Psoas muscle (tissue), 8 donors: Measurements from ENCODE around the gene ELP5. TPM values are rescaled to one million over a fixed set of nuclear protein-coding genes. Genes with fewer than 3 reads are reported as not detected.

Source experiments
- ATAC-seq, 4 donors: fragments of 200-7000 bp; cut with Tn5 transposase; one replicate each; pipeline ENCODE4 v1.9.1; 2020; ENCODE audit warnings: moderate library complexity in 3 of 4, mild to moderate bottlenecking in 2 of 4
- DNase-seq, 2 donors: peaks; one replicate each; pipeline ENCODE4 v3.0.0-alpha.2; 2020
- H3K27ac ChIP-seq: fragments of 200-600 bp; one replicate; pipeline ENCODE4 v1.8.0; 2022
- H3K27me3 ChIP-seq, 3 donors: fragments of 200-600 bp in 1 of 3; one replicate each; pipeline versions ENCODE4 v1.6.1 to v1.8.0; 2013 to 2022; ENCODE audit warnings: low read length in 2 of 3, mild to moderate bottlenecking in 2 of 3, moderate library complexity in 1 of 3; ENCODE audit not compliant: insufficient read depth in 3 of 3
- H3K36me3 ChIP-seq, 2 donors: fragments of 200-600 bp in 1 of 2; one replicate each; pipeline versions ENCODE4 v1.6.1 to v1.8.0; 2013 to 2022; ENCODE audit warnings: low read depth in 1 of 2, mild to moderate bottlenecking in 1 of 2, moderate library complexity in 1 of 2; ENCODE audit not compliant: insufficient read depth in 1 of 2
- H3K4me1 ChIP-seq: fragments of 200-600 bp; one replicate; pipeline ENCODE4 v1.8.0; 2022
- H3K4me3 ChIP-seq: fragments of 200-600 bp; one replicate; pipeline ENCODE4 v1.8.0; 2022; ENCODE audit warnings: mild to moderate bottlenecking
- H3K9me3 ChIP-seq: fragments of 200-600 bp; one replicate; pipeline ENCODE4 v1.8.0; 2022
- WGBS, 3 donors: extraction: QIAGEN DNeasy Blood & Tissue Kit; methylation state at CpG; one replicate each; pipeline versions ENCODE4 v1.1.6 to v1.1.7; 2013; 5-methylcytosine and 5-hydroxymethylcytosine counted together
- intact Hi-C, 2 donors: fragments of 100-400 bp; cut with DNase I; formaldehyde crosslinking; loops; one replicate each; pipeline versions ENCODE4 v1.11.0 to v1.14.2; 2022
- polyA plus RNA-seq, 3 donors: library from polyadenylated mRNA; stranded (reverse); fragments of 200-250 nt; gene quantifications; one replicate each; pipeline ENCODE4 v1.2.3, GENCODE V29; 2013
- total RNA-seq, 4 donors: library from RNA; stranded (reverse); fragmentation: NEBNext Ultra II Directional in 2 of 4; extraction: Animal tissue kit (Norgen Biotek cat#: 25700) in 2 of 4; gene quantifications; one replicate each; pipeline versions ENCODE4 v1.2.1 to v1.2.4, GENCODE V29; 2021 to 2023
- TF ChIP-seq, protein P1 (sequence below): fragments of 200-600 bp; IDR thresholded peaks from one replicate; pipeline ENCODE4 v1.8.0; 2022; ENCODE audit warnings: antibody characterized with exemption
- donor health status: healthy with polysubstance abuse.
- donor health status: DM: no; HTN: no; CAD: no; lungs with moderate emphysema.
- donor health status: Bipolar disorder and iron deficiency.
- donor health status: healthy.
- donor health status: DM: yes; HTN: yes; CAD: no.
- donor health status: DM: no; HTN: no; CAD: no.
- donor health status: DM: no; HTN: no; CAD: no.
- donor health status: DM: yes; HTN: yes; CAD: no.

The ELP5 gene
- total and polyA plus RNA-seq, 7 donors = 50.4 to 104 (median 81.0) TPM

DNA sequence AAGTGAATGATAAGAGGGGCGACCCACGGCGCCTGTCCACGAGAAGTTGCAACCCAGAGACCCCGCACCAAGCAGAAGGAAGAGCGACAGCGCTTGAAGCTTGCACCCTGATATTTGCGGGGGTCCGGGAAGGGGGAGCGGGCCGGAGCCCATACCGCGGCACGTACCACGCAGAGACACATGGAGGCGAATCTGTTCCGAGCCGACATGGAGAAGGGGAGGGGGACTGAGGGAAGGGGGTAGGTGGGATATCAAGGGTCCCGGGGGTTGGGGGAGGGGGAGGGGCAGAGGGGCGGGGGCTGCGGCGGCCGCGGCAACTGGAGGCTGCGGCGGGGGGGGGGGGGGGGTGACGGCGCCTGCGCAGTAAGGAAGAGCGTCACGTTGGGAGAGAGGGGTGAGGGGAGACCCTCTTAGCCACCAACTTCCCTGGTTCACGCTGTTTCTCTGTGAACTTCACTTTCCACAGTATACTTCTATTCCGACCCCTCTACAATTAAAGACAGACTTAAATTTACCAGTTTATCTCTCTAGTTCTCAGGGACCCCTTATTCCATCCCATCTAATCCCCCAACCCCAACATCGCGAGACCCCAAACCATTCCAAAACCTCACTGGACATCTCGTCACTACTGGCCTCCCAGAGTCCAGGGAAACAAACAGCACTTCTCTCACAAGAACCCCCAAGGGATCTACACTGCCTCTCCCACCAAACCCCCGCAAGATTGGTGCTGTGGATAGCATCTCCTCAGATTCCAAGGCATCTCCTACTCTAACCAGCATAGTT is 40.3 kb upstream of the ELP5 start:
- peaks cover 0 to 22% (median 3%) of the 10 kb centered on the region in 3 donors for H3K27me3 ChIP-seq
- ATAC-seq (no peak), DNase-seq (peak; percentile 10 to 27)
- peaks cover 4% of the 10 kb centered on the region for H3K4me1 ChIP-seq
- 32 to 43% (median 32%) methylated on average over 15 to 37 of the region's 37 CpGs for WGBS, 3 donors
- no peak overlapping the region for H3K27ac ChIP-seq
- no peak overlapping the region for H3K4me3 ChIP-seq
- H3K36me3 ChIP-seq = no peaks in the 10 kb centered on the region
- intact Hi-C loops = no loop called here
- TF ChIP-seq, protein P1, sequence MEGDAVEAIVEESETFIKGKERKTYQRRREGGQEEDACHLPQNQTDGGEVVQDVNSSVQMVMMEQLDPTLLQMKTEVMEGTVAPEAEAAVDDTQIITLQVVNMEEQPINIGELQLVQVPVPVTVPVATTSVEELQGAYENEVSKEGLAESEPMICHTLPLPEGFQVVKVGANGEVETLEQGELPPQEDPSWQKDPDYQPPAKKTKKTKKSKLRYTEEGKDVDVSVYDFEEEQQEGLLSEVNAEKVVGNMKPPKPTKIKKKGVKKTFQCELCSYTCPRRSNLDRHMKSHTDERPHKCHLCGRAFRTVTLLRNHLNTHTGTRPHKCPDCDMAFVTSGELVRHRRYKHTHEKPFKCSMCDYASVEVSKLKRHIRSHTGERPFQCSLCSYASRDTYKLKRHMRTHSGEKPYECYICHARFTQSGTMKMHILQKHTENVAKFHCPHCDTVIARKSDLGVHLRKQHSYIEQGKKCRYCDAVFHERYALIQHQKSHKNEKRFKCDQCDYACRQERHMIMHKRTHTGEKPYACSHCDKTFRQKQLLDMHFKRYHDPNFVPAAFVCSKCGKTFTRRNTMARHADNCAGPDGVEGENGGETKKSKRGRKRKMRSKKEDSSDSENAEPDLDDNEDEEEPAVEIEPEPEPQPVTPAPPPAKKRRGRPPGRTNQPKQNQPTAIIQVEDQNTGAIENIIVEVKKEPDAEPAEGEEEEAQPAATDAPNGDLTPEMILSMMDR = no peak
- no peaks in the 10 kb centered on the region for H3K9me3 ChIP-seq

DNA sequence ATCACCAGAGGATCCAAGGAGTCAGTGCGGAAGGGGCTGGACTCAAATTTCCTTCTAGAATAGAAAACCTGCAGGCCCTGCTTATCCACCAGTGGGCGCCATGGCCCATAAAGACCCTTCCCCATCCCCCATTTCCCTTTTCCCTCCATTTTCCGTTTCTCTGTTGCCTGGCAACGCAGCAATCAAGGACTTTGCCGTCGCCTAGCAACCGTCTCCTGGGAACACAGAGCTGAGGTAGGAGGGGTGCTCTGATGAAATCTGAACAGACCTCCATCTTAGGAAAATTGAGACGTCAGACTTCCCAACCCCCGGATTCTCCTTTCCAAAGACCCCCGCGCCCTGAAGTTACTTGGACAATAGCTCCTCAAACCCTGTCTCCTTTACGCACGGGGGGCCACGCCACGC is 38.1 kb upstream of the ELP5 start:
- Histone ChIP-seq H3K36me3 (no peaks in the 10 kb centered on the region), H3K27me3 (peaks cover 0 to 22% (median 1%) of the 10 kb centered on the region in 3 donors), H3K4me3 (peak overlapping the region; percentile 71), H3K9me3 (no peaks in the 10 kb centered on the region), H3K4me1 (peaks cover 4% of the 10 kb centered on the region), H3K27ac (no peak overlapping the region)
- intact Hi-C loops = no loop called here
- TF ChIP-seq, protein P1 = peak; percentile 23
- 2 to 5% (median 3%) methylated on average over 15 of the region's 15 CpGs for WGBS, 3 donors
- ATAC-seq (peak in 2 of 4 donors; percentile 1 to 12), DNase-seq (peak in 1 of 2 donors; percentile 86)

DNA sequence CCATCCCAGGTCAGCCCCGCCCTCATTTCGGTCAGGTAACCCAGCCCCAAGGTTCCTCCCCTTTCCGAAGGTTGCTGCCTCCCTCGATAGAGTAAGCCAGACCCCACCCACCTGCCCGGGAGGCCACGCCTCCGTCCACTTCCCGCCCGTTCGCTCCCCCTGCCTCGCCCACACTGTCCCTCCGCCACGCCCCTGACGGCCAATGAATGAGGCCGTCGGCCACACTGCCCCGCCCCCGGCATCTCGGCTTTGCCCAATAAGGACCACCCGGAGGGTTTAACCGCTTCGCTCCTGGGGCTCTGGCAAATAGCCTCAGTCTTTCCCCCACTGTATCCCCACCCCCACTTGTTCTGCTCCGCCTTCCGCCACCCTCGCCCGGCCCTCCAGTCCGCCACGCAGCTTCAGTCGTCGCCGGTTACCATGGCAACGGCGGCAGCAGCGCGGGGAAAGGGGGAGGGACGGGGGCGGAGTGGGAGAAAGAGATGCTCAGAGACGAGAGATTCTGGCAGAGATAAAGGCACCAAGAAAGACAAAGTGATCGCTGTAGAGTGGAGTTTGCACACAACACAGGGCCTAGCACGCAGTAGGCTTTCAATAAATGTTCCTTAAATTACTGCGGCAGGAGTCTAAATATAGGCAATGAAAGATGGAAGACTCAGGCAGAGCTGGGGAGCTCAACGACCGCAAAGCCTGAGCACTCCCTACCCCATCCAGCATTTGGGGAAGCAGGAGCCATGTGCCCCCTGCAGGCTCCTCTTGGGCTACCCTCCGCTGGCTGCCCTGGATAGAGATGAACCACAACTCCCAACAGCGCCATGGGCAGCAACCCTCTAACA is 37.5 kb upstream of the ELP5 start:
- Histone ChIP-seq H3K4me1 (peaks cover 8% of the 10 kb centered on the region), H3K27me3 (peaks cover 0 to 19% (median 1%) of the 10 kb centered on the region in 3 donors), H3K4me3 (peak overlapping the region; percentile 71), H3K27ac (peak overlapping the region; percentile 59), H3K36me3 (no peaks in the 10 kb centered on the region), H3K9me3 (no peaks in the 10 kb centered on the region)
- TF ChIP-seq, protein P1 = peak; percentile 50
- intact Hi-C loops = no loop called here
- DNase-seq (peak; percentile 98 to 99), ATAC-seq (peak; percentile 87 to 90 (median 88))
- WGBS, 3 donors = 0 to 1% (median 1%) methylated on average over 45 of the region's 45 CpGs

DNA sequence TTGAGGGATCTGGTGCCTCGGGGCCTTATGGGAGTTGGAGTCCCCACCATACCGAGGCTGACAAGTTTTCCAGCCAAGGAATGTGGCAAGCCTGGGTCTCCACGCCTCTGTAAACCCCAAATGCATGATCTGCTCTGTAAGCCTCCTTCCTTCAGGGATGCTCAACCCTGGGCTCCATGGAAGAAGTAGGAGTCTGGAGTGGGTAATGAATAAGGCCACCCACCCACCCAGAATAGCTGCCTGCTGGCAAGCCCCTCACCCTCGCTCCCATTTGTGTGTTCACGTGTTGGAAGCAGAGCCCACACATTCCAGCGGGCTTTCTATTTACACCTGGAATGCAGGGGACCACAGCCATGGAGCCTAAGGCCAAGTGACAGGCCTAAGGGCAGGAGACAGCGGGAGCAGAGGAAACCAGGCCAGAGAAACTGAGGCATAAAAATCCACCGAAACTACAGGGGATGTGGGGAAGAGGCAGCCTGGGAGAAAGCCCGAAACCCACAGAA is 36.8 kb upstream of the ELP5 start:
- Histone ChIP-seq H3K4me1 (peaks cover 9% of the 10 kb centered on the region), H3K27ac (no peak overlapping the region), H3K27me3 (peaks cover 0 to 19% (median 1%) of the 10 kb centered on the region in 3 donors), H3K9me3 (no peaks in the 10 kb centered on the region), H3K4me3 (peak overlapping the region; percentile 71), H3K36me3 (no peaks in the 10 kb centered on the region)
- intact Hi-C loops = no loop called here
- DNase-seq (no peak), ATAC-seq (no peak)
- 20 to 25% (median 23%) methylated on average over 9 of the region's 9 CpGs for WGBS, 3 donors
- TF ChIP-seq, protein P1 = no peak
